GM12874 (cell line): ENCODE measurements around the gene RNF212.

Experiments used
- CTCF ChIP-seq: IDR thresholded peaks from 2 replicates; pipeline ENCODE4 v1.5.1; 2011; ENCODE audit warnings: low read depth, mild to moderate bottlenecking, control low read depth, low read length, moderate library complexity; ENCODE audit not compliant: insufficient read depth

Gene RNF212

GRCh38 chr4:1055721-1056590, 57.4 kb downstream of the RNF212 start:
- TF ChIP-seq CTCF = no peak

- TF ChIP-seq CTCF = no peak
These were observed 60.2 kb downstream of the RNF212 start for GRCh38 chr4:1053080-1053661.

GRCh38 chr4:1052231-1052671, 61.1 kb downstream of the RNF212 start:
- no peak for TF ChIP-seq CTCF

- no peak for TF ChIP-seq CTCF
These were observed 61.9 kb downstream of the RNF212 start for GRCh38 chr4:1051472-1051871.

GRCh38 chr4:1050486-1051213, 62.7 kb downstream of the RNF212 start:
- TF ChIP-seq CTCF = 0 out of 2 replicates have a peak, but pooled peaks have one; percentile 20

GRCh38 chr4:1049591-1049905, 63.8 kb downstream of the RNF212 start:
- no peak for TF ChIP-seq CTCF

GRCh38 chr4:1048773-1049590, 64.4 kb downstream of the RNF212 start:
- no peak for TF ChIP-seq CTCF
